ENCODE measurements around the gene ALPP. TPM values are rescaled to one million over a fixed set of nuclear protein-coding genes. Genes with fewer than 3 reads are reported as not detected.
A peak's percentile ranks its signal among the peaks of the same experiment; 100 is the strongest.

The ALPP gene
- total and polyA plus RNA-seq, 8 donors: not detected

DNA sequence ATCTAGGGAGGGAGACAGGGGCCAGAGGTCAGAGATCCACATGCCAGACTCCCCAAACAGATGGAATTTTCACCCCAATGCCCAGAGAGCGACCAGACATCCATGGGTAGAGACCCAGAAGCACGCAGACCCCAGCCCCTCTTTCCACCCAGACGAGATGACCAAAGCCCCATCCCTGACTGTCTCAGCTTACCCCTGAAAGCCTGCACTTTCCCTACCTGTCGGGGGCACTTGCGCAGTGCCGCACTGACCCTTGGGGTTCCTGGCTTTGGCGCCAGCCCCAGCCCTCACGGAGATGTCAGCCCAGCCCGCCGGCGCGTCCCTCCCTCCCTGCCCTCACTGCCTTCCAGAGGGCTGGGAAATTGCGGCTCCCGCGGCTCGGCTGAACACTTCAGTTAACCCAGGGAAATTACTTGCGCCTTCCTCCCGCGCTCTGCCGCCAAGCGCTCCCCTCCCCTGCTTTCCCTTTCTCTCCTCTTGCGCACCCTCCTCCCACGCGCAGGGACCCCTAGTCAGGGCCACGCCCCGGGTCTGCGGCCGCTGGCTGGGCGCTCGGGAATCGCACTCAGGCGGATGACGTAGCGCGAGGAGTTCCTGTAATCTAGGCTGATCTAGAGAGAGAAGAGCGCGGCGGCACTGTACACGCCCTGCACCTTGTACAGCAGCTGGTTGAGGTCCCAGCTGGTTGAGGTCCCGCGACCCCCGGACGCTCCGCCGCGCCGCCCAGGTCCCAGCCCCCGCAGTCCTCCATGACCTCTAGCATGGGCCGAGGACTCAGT is 40.1 kb downstream of the ALPP start:
- peaks cover 0 to 11% (median 0%) of the 10 kb centered on the region in 3 donors for H3K4me1 ChIP-seq
- WGBS, 2 donors: 1 to 2% methylated on average over 49 of the region's 49 CpGs
- no peaks in the 10 kb centered on the region for H3K9me3 ChIP-seq
- DNase-seq (peak in 2 of 6 donors; percentile 56 to 62), FAIRE-seq (no peak), ATAC-seq (peak in 3 of 4 donors; percentile 43 to 54 (median 50))
- H3K27me3 ChIP-seq: peaks cover 0 to 22% (median 4%) of the 10 kb centered on the region in 4 donors
- peak overlapping the region in 1 of 4 donors; percentile 49 for H3K4me3 ChIP-seq
- H3K36me3 ChIP-seq: no peaks in the 10 kb centered on the region
- TF ChIP-seq, protein P1, sequence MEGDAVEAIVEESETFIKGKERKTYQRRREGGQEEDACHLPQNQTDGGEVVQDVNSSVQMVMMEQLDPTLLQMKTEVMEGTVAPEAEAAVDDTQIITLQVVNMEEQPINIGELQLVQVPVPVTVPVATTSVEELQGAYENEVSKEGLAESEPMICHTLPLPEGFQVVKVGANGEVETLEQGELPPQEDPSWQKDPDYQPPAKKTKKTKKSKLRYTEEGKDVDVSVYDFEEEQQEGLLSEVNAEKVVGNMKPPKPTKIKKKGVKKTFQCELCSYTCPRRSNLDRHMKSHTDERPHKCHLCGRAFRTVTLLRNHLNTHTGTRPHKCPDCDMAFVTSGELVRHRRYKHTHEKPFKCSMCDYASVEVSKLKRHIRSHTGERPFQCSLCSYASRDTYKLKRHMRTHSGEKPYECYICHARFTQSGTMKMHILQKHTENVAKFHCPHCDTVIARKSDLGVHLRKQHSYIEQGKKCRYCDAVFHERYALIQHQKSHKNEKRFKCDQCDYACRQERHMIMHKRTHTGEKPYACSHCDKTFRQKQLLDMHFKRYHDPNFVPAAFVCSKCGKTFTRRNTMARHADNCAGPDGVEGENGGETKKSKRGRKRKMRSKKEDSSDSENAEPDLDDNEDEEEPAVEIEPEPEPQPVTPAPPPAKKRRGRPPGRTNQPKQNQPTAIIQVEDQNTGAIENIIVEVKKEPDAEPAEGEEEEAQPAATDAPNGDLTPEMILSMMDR (IDR thresholded peaks at IDR 0.05): no peak
- no peak overlapping the region for H3K27ac ChIP-seq
- intact Hi-C loops (cut with DNase I): no loop called here

DNA sequence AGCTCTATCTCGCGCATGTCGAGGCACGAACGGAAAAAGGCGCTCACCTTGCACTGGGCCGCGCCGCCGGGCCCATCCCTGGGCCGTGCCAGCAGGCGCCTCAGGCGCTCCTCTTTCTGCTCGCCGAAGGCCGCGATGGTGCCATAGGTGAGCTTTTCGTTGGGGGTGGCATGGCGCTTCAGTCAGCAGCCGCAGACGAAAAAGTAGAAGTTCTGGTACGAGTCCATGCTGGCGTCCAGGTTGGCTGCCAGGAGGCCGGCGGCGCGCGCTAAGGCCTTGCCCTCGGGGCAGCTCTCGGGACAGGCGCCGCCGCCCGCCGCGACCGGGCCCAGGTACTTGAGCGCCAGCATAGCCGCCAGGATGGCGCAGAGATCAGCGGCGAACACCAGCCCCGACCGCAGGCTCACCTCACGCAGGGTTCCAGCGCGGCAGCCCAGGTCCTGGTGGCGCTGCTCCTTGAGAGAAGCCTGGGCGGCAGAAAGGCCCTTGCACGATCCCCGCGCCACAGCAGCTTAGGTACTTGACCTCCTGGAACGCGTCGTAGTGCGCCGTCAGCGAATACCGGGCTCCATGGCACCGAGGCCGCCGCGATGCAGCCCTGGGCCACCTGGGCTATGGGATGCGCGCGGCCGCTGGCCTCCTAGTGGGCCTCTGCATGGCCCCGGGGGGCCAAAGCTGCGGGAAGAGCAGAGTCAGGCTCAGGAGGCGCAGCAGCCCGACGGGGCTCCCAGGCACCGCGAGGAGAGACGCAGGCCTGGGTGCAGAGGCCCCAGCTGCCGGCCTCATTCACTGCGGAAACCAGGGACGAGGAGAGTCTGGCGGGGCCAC is 40.9 kb downstream of the ALPP start:
- H3K27me3 ChIP-seq: peaks cover 0 to 22% (median 4%) of the 10 kb centered on the region in 4 donors
- H3K4me1 ChIP-seq: peaks cover 0 to 11% (median 0%) of the 10 kb centered on the region in 3 donors
- no peak for FAIRE-seq
- peak in 2 of 6 donors; percentile 58 to 70 for DNase-seq
- no peak overlapping the region for H3K27ac ChIP-seq
- H3K36me3 ChIP-seq: no peaks in the 10 kb centered on the region
- 6 to 7% methylated on average over 75 to 79 of the region's 79 CpGs for WGBS, 2 donors
- TF ChIP-seq, protein P1 (IDR thresholded peaks at IDR 0.05): no peak
- intact Hi-C loops (cut with DNase I): no loop called here
- H3K9me3 ChIP-seq: no peaks in the 10 kb centered on the region
- ATAC-seq: peak in 1 of 4 donors; percentile 7
- peak overlapping the region in 1 of 4 donors; percentile 49 for H3K4me3 ChIP-seq

DNA sequence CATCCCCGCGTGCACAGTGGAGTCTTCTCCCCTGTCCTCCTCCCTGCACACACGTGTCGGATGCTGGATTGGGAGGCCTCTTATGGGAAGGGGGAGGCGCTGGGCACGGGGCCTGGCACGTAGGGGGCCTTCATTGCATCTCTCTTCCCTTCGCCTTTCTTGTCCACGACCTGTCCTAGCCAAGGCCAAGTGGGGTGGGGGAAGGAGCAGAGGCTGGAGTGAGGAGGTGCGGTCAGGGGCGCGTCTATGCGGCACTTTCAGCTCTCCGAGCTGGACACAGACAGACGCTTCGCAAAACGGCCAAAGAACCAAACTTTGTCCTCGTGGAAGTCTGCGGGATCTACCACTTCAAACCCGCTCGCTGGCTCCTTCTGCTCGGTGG is 41.5 kb downstream of the ALPP start:
- peaks cover 0 to 11% (median 0%) of the 10 kb centered on the region in 3 donors for H3K4me1 ChIP-seq
- peak overlapping the region in 2 of 4 donors; percentile 29 to 49 for H3K4me3 ChIP-seq
- H3K36me3 ChIP-seq: no peaks in the 10 kb centered on the region
- WGBS, 2 donors: 4 to 5% methylated on average over 19 to 22 of the region's 22 CpGs
- DNase-seq (peak in 1 of 6 donors; percentile 60), ATAC-seq (no peak), FAIRE-seq (no peak)
- TF ChIP-seq, protein P1 (IDR thresholded peaks at IDR 0.05): no peak
- no peaks in the 10 kb centered on the region for H3K9me3 ChIP-seq
- H3K27ac ChIP-seq: no peak overlapping the region
- intact Hi-C loops (cut with DNase I): no loop called here
- peaks cover 0 to 22% (median 4%) of the 10 kb centered on the region in 4 donors for H3K27me3 ChIP-seq

DNA sequence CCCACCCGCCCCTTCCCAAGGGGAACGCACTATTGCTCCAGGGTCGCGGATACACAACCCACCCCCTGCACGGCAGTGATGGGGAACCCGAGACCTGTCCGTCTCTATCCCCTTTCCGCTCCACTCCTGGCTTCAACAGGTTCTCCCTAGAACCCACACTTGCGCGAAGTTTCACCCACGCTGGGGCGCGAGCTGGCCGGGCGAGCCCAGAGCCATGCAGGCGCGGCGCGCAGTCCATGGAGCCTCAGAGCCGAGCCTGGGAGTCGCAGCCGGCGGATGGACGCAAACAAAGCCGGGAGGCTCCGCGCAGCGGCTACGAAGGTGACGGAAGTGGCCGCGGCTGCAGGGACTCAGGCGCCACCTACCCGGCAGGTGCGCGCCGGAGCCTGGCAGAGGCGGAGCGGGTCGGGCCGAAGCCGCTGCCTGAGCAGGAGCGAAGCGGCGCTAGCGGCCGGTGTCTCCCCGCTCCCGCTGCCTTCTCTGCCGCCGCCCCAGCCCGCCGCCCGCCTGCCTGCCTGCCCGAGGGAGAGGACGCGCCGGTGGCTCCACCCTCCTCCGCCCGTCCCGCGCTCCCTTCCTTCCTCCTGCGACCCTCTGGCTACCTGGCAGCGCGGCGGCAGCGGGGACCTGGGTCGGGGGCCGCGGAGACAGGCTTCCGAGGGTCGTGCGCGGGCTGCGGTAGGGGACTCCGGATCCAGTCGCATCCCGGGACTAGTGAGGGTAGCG is 42.1 kb downstream of the ALPP start:
- peaks cover 0 to 22% (median 4%) of the 10 kb centered on the region in 4 donors for H3K27me3 ChIP-seq
- no peak for FAIRE-seq
- H3K27ac ChIP-seq: no peak overlapping the region

More for the DNA sequence above, 42.1 kb downstream of the ALPP start:
- TF ChIP-seq, protein P1 (IDR thresholded peaks at IDR 0.05): no peak
- ATAC-seq (peak; percentile 74 to 92 (median 90)), DNase-seq (peak; percentile 29 to 85 (median 54))
- no peaks in the 10 kb centered on the region for H3K36me3 ChIP-seq
- peak overlapping the region; percentile 5 to 49 (median 18) for H3K4me3 ChIP-seq
- intact Hi-C loops (cut with DNase I): no loop called here
- 1% methylated on average over 61 to 79 of the region's 79 CpGs for WGBS, 2 donors
- no peaks in the 10 kb centered on the region for H3K9me3 ChIP-seq
- peaks cover 0 to 11% (median 0%) of the 10 kb centered on the region in 3 donors for H3K4me1 ChIP-seq
